GM18498 (cell line): ENCODE data around the gene SORCS2.
"Not testable (repeated sequence)": the region's sequence is repeated elsewhere in the genome, so short reads cannot be mapped to it uniquely, and the experiment has no call there.

Experiments
- ATAC-seq: cut with Tn5 transposase; IDR thresholded peaks from one replicate; pipeline ENCODE4 v1.9.1; 2021; ENCODE audit warnings: mild to moderate bottlenecking, moderate library complexity; ENCODE audit not compliant: unreplicated experiment

The SORCS2 gene

GRCh38 chr4:7433376-7434140, 241.2 kb downstream of the SORCS2 start:
- ATAC-seq: no peak

- ATAC-seq: no peak
These were observed 241.9 kb downstream of the SORCS2 start for GRCh38 chr4:7434141-7434765.

- ATAC-seq: no peak
These were observed 242.4 kb downstream of the SORCS2 start, which contains the start of gene PSAPL1 for GRCh38 chr4:7434766-7435150. TSS of gene PSAPL1 (minus strand) at chr4:7434930. CDS start at chr4:7434879, 51 bp downstream.

GRCh38 chr4:7435471-7436061, 243.2 kb downstream of the SORCS2 start:
- no peak for ATAC-seq

GRCh38 chr4:7436256-7436655, 243.9 kb downstream of the SORCS2 start:
- ATAC-seq: no peak

- ATAC-seq: no peak
These were observed 247.4 kb downstream of the SORCS2 start for GRCh38 chr4:7439699-7440098.

- no peak for ATAC-seq
These were observed 248.9 kb downstream of the SORCS2 start for GRCh38 chr4:7441201-7441600.

GRCh38 chr4:7442574-7443162, 250.3 kb downstream of the SORCS2 start:
- ATAC-seq: no peak

- no peak for ATAC-seq
These were observed 252.0 kb downstream of the SORCS2 start for GRCh38 chr4:7444314-7444713.

- no peak for ATAC-seq
These were observed 252.4 kb downstream of the SORCS2 start for GRCh38 chr4:7444731-7445130.

GRCh38 chr4:7447236-7447635, 254.9 kb downstream of the SORCS2 start:
- ATAC-seq: no peak

- ATAC-seq: no peak
These were observed 255.7 kb downstream of the SORCS2 start for GRCh38 chr4:7448036-7448435.

GRCh38 chr4:7450775-7451433, 258.6 kb downstream of the SORCS2 start:
- no peak for ATAC-seq

GRCh38 chr4:7451434-7451789, 259.1 kb downstream of the SORCS2 start:
- ATAC-seq: no peak

- ATAC-seq: no peak
These were observed 259.5 kb downstream of the SORCS2 start for GRCh38 chr4:7451800-7452199.

- ATAC-seq: not testable (repeated sequence)
These were observed 260.5 kb downstream of the SORCS2 start for GRCh38 chr4:7452802-7453201.

- no peak for ATAC-seq
These were observed 265.1 kb downstream of the SORCS2 start for GRCh38 chr4:7457201-7458065.

GRCh38 chr4:7458066-7458425, 265.7 kb downstream of the SORCS2 start:
- ATAC-seq: no peak

- ATAC-seq: no peak
These were observed 266.1 kb downstream of the SORCS2 start for GRCh38 chr4:7458477-7458876.

- ATAC-seq: no peak
These were observed 267.1 kb downstream of the SORCS2 start for GRCh38 chr4:7459471-7459870.
